OCI-LY1 (cell line): ENCODE results near the gene KCNH1.

Experiments
- H2AFZ ChIP-seq: fragments of 200-600 bp; sonication (generic), shearing (Covaris generic); 2 replicates; pipeline ENCODE4 v1.6.0; 2014; ENCODE audit warnings: antibody characterized with exemption, mild to moderate bottlenecking, low read length
- H3F3A ChIP-seq: fragments of 200-600 bp; sonication (generic), shearing (Covaris generic); 2 replicates; pipeline ENCODE4 v1.6.0; 2014; ENCODE audit warnings: mild to moderate bottlenecking, antibody characterized with exemption, low read length, moderate library complexity; ENCODE audit not compliant: insufficient read depth
- H3K27ac ChIP-seq: fragments of 200-600 bp; sonication (generic); 2 replicates; pipeline ENCODE4 v1.5.1; 2014; ENCODE audit warnings: low read length, mixed run types, mild to moderate bottlenecking, low read depth; ENCODE audit not compliant: poor library complexity, severe bottlenecking
- H3K27me3 ChIP-seq: fragments of 200-600 bp; sonication (generic); 2 replicates; pipeline ENCODE4 v1.6.0; 2014; ENCODE audit warnings: antibody characterized with exemption, mild to moderate bottlenecking, low read length, moderate library complexity; ENCODE audit not compliant: insufficient read depth
- H3K36me3 ChIP-seq: fragments of 200-600 bp; sonication (generic); 2 replicates; pipeline ENCODE4 v1.6.1; 2014; ENCODE audit warnings: mild to moderate bottlenecking, antibody characterized with exemption, low read length, moderate library complexity, mixed read lengths; ENCODE audit not compliant: insufficient read depth
- H3K4me1 ChIP-seq: fragments of 200-600 bp; sonication (generic); 2 replicates; pipeline ENCODE4 v1.5.1; 2014; ENCODE audit warnings: mild to moderate bottlenecking, low read length, moderate library complexity; ENCODE audit not compliant: insufficient read depth, severe bottlenecking
- H3K4me2 ChIP-seq: fragments of 200-600 bp; sonication (generic), shearing (Covaris generic); 2 replicates; pipeline ENCODE4 v1.6.1; 2014; ENCODE audit warnings: low read length
- H3K4me3 ChIP-seq: fragments of 200-600 bp; sonication (generic); 2 replicates; pipeline ENCODE4 v1.5.1; 2014; ENCODE audit warnings: low read length, low read depth, mild to moderate bottlenecking, mixed read lengths; ENCODE audit not compliant: poor library complexity, severe bottlenecking
- H3K79me2 ChIP-seq: fragments of 200-600 bp; shearing (Covaris generic); 2 replicates; pipeline ENCODE4 v1.6.1; 2016; ENCODE audit warnings: mixed run types, low read length, mixed read lengths; ENCODE audit not compliant: insufficient read depth
- H3K9ac ChIP-seq: fragments of 200-600 bp; sonication (generic), shearing (Covaris generic); 2 replicates; pipeline ENCODE4 v1.6.1; 2014; ENCODE audit warnings: mild to moderate bottlenecking, low read length, mixed read lengths
- H3K9me2 ChIP-seq: fragments of 200-600 bp; sonication (generic), shearing (Covaris generic); 2 replicates; pipeline ENCODE4 v1.6.1; 2014; ENCODE audit warnings: low read depth, mild to moderate bottlenecking, low read length, mixed read lengths
- H3K9me3 ChIP-seq: fragments of 200-600 bp; shearing (Covaris generic); 2 replicates; pipeline ENCODE4 v1.6.1; 2014; ENCODE audit warnings: low read length, mixed read lengths
- H4K20me1 ChIP-seq: fragments of 200-600 bp; sonication (generic), shearing (Covaris generic); 2 replicates; pipeline ENCODE4 v1.6.0; 2016; ENCODE audit warnings: mild to moderate bottlenecking, low read length; ENCODE audit not compliant: insufficient read depth
- CTCF ChIP-seq: fragments of 200-600 bp; sonication (generic), shearing (Covaris generic); IDR thresholded peaks from 2 replicates; pipeline ENCODE4 v1.5.1; 2017; ENCODE audit warnings: mild to moderate bottlenecking, antibody characterized with exemption, low read length, moderate library complexity, mixed read lengths
- EZH2 ChIP-seq: fragments of 200-600 bp; sonication (generic), shearing (Covaris generic); IDR thresholded peaks from 2 replicates; pipeline ENCODE4 v1.8.0; 2017; ENCODE audit warnings: borderline replicate concordance, mixed run types, mild to moderate bottlenecking, antibody characterized with exemption, low read length, moderate library complexity, mixed read lengths

The KCNH1 gene

DNA sequence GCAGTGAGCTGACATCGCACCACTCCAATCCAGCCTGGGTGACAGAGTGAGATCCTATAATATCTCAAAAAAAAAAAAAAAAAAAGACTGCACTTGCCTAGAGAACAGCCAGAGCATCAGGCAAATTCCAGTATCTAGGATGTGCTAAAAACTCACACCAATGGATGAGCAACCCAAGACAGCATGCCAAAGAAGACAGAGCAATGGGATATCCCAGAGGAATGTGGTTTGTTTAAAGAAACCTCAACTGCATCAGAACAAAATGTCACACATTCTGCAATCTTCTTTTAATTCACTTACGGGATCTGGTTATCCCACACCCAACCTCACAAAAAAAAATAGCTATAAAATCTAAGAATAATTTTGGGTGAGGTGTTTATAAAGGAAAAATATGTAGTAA, 7.3 kb downstream of the KCNH1 start:
- Histone ChIP-seq H3K79me2 (no peaks in the 10 kb centered on the region), H2AFZ (no peak overlapping the region), H3K27ac (no peak overlapping the region), H3K4me1 (no peaks in the 10 kb centered on the region), H3K36me3 (no peaks in the 10 kb centered on the region), H3K27me3 (no peaks in the 10 kb centered on the region), H3K4me3 (no peak overlapping the region), H3K4me2 (no peak overlapping the region), H3F3A (no peaks in the 10 kb centered on the region), H4K20me1 (no peaks in the 10 kb centered on the region), H3K9me3 (no peaks in the 10 kb centered on the region), H3K9me2 (no peaks in the 10 kb centered on the region), H3K9ac (no peak overlapping the region)
- TF ChIP-seq EZH2 (no peak), CTCF (no peak)

- H4K20me1 ChIP-seq: no peaks in the 10 kb centered on the region
- no peaks in the 10 kb centered on the region for H3K4me1 ChIP-seq
- no peaks in the 10 kb centered on the region for H3K9me2 ChIP-seq
- H3K27ac ChIP-seq: no peak overlapping the region
- no peaks in the 10 kb centered on the region for H3K79me2 ChIP-seq
- no peak overlapping the region for H2AFZ ChIP-seq
- H3K9me3 ChIP-seq: no peaks in the 10 kb centered on the region
- no peak for TF ChIP-seq CTCF
- no peak for TF ChIP-seq EZH2
- H3K36me3 ChIP-seq: no peaks in the 10 kb centered on the region
- no peaks in the 10 kb centered on the region for H3K27me3 ChIP-seq
- H3K4me3 ChIP-seq: no peak overlapping the region
- no peak overlapping the region for H3K4me2 ChIP-seq
- H3K9ac ChIP-seq: no peak overlapping the region
- no peaks in the 10 kb centered on the region for H3F3A ChIP-seq
Observed at GRCh38 chr1:211118407-211119102, 15.4 kb downstream of the KCNH1 start.

DNA sequence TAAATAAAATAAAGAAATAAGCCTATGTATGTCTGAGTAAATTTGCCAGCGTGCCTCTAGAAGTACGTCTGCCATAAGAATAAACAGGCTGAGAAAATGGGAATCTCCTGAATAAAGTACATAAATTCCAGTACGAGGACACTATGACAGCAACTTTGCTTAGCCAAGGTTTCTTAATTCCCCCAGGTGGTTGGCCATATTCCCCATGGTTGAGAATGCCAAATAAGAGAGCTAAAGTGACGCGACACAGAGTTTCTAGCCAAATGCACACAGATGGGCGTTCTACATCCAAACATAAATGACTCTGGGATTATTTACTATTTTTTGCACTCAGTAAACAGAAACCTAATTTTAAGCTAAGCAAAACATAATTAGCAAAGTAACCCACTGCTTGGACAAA, 19.5 kb downstream of the KCNH1 start:
- Histone ChIP-seq H3K9me3 (no peaks in the 10 kb centered on the region), H3K27me3 (no peaks in the 10 kb centered on the region), H2AFZ (no peak overlapping the region), H3F3A (no peaks in the 10 kb centered on the region), H3K27ac (no peak overlapping the region), H3K9me2 (no peaks in the 10 kb centered on the region), H3K36me3 (no peaks in the 10 kb centered on the region), H3K4me1 (no peaks in the 10 kb centered on the region), H3K79me2 (no peaks in the 10 kb centered on the region), H3K9ac (no peak overlapping the region), H3K4me2 (no peak overlapping the region), H4K20me1 (no peaks in the 10 kb centered on the region), H3K4me3 (no peak overlapping the region)
- no peak for TF ChIP-seq EZH2
- no peak for TF ChIP-seq CTCF
